Measurements from ENCODE around the gene GTF3C6. TPM values are rescaled to one million over a fixed set of nuclear protein-coding genes. Genes with fewer than 3 reads are reported as not detected.
A peak's percentile ranks its signal among the peaks of the same experiment; 100 is the strongest.

The GTF3C6 gene, protein sequence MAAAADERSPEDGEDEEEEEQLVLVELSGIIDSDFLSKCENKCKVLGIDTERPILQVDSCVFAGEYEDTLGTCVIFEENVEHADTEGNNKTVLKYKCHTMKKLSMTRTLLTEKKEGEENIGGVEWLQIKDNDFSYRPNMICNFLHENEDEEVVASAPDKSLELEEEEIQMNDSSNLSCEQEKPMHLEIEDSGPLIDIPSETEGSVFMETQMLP
- total RNA-seq (57.1 TPM), polyA plus RNA-seq (ENCODE audit: insufficient read depth in 1 of 8, insufficient read length in 8 of 8, low replicate concordance in 1 of 8) (10 to 100 TPM; 65.9 to 81.2 (median 70.4) TPM)
- long read RNA-seq, donor 1, transcript GTF3C6-201 (6 exons, 952 nt), result major isoform, 21 of 43 reads
- long read RNA-seq, donor 1, partial matches to known transcripts, result 22 of 43 reads
- long read RNA-seq, donor 1, other reads (novel, unspliced or antisense), result 0 of 43 reads
- long read RNA-seq, donor 2, transcript GTF3C6-201 (6 exons, 952 nt), result major isoform, 9 of 14 reads
- long read RNA-seq, donor 2, partial matches to known transcripts, result 5 of 14 reads
- long read RNA-seq, donor 2, other reads (novel, unspliced or antisense), result 0 of 14 reads
- long read RNA-seq, donor 3, transcript GTF3C6-201 (6 exons, 952 nt), result major isoform, 50 of 91 reads
- long read RNA-seq, donor 3, partial matches to known transcripts, result 41 of 91 reads
- long read RNA-seq, donor 3, other reads (novel, unspliced or antisense), result 0 of 91 reads
- long read RNA-seq, donor 4, transcript GTF3C6-201 (6 exons, 952 nt), result major isoform, 42 of 60 reads
- long read RNA-seq, donor 4, partial matches to known transcripts, result 17 of 60 reads
- long read RNA-seq, donor 4, other reads (novel, unspliced or antisense), result 0 of 60 reads
- long read RNA-seq, donor 5, transcript GTF3C6-201 (6 exons, 952 nt), result major isoform, 85 of 210 reads
- long read RNA-seq, donor 5, partial matches to known transcripts, result 114 of 210 reads
- long read RNA-seq, donor 5, other reads (novel, unspliced or antisense), result 11 of 210 reads
- long read RNA-seq, donor 6, transcript GTF3C6-201 (6 exons, 952 nt), result major isoform, 81 of 153 reads
- long read RNA-seq, donor 6, partial matches to known transcripts, result 72 of 153 reads
- long read RNA-seq, donor 6, other reads (novel, unspliced or antisense), result 0 of 153 reads
- long read RNA-seq, donor 7, transcript GTF3C6-201 (6 exons, 952 nt), result major isoform, 49 of 130 reads
- long read RNA-seq, donor 7, partial matches to known transcripts, result 81 of 130 reads
- long read RNA-seq, donor 7, other reads (novel, unspliced or antisense), result 0 of 130 reads
- long read RNA-seq, donor 8, transcript GTF3C6-201 (6 exons, 952 nt), result major isoform, 33 of 76 reads
- long read RNA-seq, donor 8, partial matches to known transcripts, result 43 of 76 reads
- long read RNA-seq, donor 8, other reads (novel, unspliced or antisense), result 0 of 76 reads
- long read RNA-seq, donor 9, transcript GTF3C6-201 (6 exons, 952 nt), result major isoform, 39 of 114 reads
- long read RNA-seq, donor 9, partial matches to known transcripts, result 75 of 114 reads
- long read RNA-seq, donor 9, other reads (novel, unspliced or antisense), result 0 of 114 reads
- long read RNA-seq, donor 10, transcript GTF3C6-201 (6 exons, 952 nt), result major isoform, 68 of 148 reads
- long read RNA-seq, donor 10, partial matches to known transcripts, result 71 of 148 reads
- long read RNA-seq, donor 10, other reads (novel, unspliced or antisense), result 9 of 148 reads
- long read RNA-seq, donor 11, transcript GTF3C6-201 (6 exons, 952 nt), result major isoform, 45 of 101 reads
- long read RNA-seq, donor 11, partial matches to known transcripts, result 56 of 101 reads
- long read RNA-seq, donor 11, other reads (novel, unspliced or antisense), result 0 of 101 reads

DNA sequence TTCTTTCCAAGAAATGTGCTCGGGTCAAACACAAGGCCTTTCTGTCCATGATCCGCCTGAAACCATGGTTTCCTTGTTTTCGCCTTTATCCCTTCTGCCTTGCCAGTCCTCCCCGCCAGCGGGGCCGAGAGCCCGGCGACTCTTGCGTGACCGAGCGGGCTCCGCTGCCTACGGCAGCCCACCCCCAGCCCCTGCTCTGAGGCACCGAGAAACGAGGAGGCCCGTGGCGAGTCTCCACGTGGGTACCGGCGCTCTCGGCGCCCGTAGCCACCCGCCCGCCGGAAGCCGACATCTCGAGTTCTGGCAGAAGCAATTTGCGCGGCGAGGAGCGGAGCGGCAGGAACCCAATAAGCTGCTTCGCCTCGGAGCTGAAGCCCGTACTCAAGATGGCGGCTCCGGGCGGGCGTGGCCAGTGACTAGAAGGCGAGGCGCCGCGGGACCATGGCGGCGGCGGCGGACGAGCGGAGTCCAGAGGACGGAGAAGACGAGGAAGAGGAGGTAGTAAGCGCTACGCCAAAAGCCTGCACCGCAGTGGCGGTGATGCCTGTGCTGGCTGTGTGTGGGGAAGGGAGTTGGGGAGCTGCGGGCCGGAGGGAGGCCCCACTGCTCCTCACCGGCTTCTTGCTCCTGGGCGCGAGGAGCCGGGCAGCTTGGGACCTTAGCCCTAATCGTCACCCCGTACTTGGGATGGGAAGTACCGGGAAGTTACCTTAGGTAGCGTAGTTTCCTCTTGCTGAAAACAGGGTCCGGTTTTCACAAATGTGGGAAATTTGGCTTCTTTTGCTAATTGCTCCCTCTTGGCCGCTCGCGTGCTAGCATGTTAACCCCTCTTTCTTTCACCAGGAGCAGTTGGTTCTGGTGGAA lies at the start of gene GTF3C6:
Gene GTF3C6 (plus strand): TSS at position 378 of the 864 bp plus-strand sequence. CDS start 64 bp downstream, at position 442.
- DNase-seq, result peak; percentile 97

DNA sequence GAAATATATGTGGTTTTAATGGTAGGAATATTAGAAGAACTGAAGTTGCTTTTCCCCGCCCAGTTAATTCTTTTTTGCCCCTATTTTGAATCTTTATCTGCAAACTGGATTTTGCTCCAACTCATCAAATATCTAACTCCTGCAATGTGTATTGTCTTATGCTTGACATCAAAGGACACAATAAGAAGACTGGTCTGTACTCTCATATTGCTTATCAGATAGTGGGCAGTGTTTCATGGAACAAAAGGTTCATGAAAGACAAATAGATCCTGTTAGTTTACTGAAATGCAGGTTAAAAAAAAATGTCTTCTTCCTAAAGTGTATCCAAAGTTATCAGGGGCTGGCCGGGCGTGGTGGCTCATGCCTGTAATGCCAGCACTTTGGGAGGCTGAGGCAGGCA lies 27.7 kb upstream of the GTF3C6 start:
- Histone ChIP-seq H3K27ac (ENCODE audit: low read length) (no peak overlapping the region), H3K36me3 (ENCODE audit: control insufficient read depth, insufficient read depth, low read length) (no peaks in the 10 kb centered on the region), H3K4me1 (ENCODE audit: control insufficient read depth, insufficient read depth, low read length) (no peaks in the 10 kb centered on the region), H3K9me3 (replicated peaks; ENCODE audit: control insufficient read depth, low read depth, low read length) (no peaks in the 10 kb centered on the region), H3K4me3 (ENCODE audit: low read length) (no peak overlapping the region), H3K27me3 (ENCODE audit: control insufficient read depth, insufficient read depth, low read length) (no peaks in the 10 kb centered on the region)
- no peak for DNase-seq
- no CpG with 5 or more reads among the region's 3 CpGs for WGBS (ENCODE audit: insufficient coverage)

More for the DNA sequence above, at the start of gene GTF3C6:
- Histone ChIP-seq H3K27ac (ENCODE audit: low read length) (peak within 1 kb of the TSS; percentile 96), H3K27me3 (ENCODE audit: control insufficient read depth, insufficient read depth, low read length) (no peaks in the 10 kb centered on the region), H3K9me3 (replicated peaks; ENCODE audit: control insufficient read depth, low read depth, low read length) (no peaks in the 10 kb centered on the region), H3K36me3 (ENCODE audit: control insufficient read depth, insufficient read depth, low read length) (peaks cover 23% of the 10 kb centered on the region), H3K4me1 (ENCODE audit: control insufficient read depth, insufficient read depth, low read length) (no peaks in the 10 kb centered on the region), H3K4me3 (ENCODE audit: low read length) (peak within 1 kb of the TSS; percentile 90)
- under 1% methylated on average over 65 of the region's 70 CpGs for WGBS (ENCODE audit: insufficient coverage)

DNA sequence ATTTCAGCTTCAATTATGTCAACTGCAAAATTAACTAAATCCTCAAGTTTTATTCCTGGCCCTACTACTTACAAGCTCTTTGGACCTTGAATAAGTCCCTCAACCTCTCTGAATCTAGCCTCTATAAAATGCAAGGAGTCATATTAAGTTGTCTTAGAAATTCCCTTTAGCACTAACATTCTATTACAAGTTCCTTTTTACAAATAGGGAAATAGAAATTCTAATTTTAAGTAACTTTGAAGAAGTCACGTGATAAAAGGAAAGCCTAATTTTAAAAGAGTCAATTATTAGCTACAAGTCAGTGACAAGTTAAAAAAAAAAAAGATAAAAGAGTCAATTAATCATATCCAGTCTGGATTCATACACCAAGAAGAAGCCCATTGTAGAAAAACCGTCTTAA lies 24.6 kb upstream of the GTF3C6 start:
- Histone ChIP-seq H3K9me3 (replicated peaks; ENCODE audit: control insufficient read depth, low read depth, low read length) (no peaks in the 10 kb centered on the region), H3K27me3 (ENCODE audit: control insufficient read depth, insufficient read depth, low read length) (no peaks in the 10 kb centered on the region), H3K4me3 (ENCODE audit: low read length) (no peak overlapping the region), H3K36me3 (ENCODE audit: control insufficient read depth, insufficient read depth, low read length) (no peaks in the 10 kb centered on the region), H3K27ac (ENCODE audit: low read length) (no peak overlapping the region), H3K4me1 (ENCODE audit: control insufficient read depth, insufficient read depth, low read length) (no peaks in the 10 kb centered on the region)
- WGBS (ENCODE audit: insufficient coverage), result no CpG with 5 or more reads among the region's 2 CpGs
- no peak for DNase-seq

DNA sequence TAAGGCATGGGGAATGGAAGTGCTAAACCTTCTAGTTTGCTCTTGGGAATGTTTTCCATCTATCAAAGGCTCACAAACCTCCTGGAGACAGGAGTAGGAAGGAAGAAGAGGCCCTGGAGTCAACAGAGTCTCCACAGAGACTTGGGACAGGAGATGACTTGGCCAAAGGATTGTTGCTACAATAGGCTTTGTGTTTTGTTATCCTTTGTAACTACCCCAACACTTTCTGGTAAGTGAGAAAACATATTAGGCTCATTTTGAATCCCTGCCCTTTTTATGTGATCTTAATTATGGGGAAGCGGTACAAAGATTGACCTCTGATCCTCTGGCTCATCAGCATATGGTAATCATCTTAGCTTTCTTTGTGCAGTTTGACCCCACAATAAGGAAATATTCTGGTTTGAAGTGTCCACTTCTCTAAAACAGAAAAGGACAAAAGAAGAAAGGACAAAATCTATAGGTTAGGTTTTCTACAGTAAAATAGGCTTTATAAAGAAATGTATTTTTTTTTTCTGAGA lies 24.1 kb upstream of the GTF3C6 start:
- WGBS (ENCODE audit: insufficient coverage), result 67% methylated on average over 1 of the region's 1 CpG
- Histone ChIP-seq H3K9me3 (replicated peaks; ENCODE audit: control insufficient read depth, low read depth, low read length) (no peaks in the 10 kb centered on the region), H3K27ac (ENCODE audit: low read length) (no peak overlapping the region), H3K4me1 (ENCODE audit: control insufficient read depth, insufficient read depth, low read length) (no peaks in the 10 kb centered on the region), H3K36me3 (ENCODE audit: control insufficient read depth, insufficient read depth, low read length) (no peaks in the 10 kb centered on the region), H3K27me3 (ENCODE audit: control insufficient read depth, insufficient read depth, low read length) (no peaks in the 10 kb centered on the region), H3K4me3 (ENCODE audit: low read length) (no peak overlapping the region)
- no peak for DNase-seq

DNA sequence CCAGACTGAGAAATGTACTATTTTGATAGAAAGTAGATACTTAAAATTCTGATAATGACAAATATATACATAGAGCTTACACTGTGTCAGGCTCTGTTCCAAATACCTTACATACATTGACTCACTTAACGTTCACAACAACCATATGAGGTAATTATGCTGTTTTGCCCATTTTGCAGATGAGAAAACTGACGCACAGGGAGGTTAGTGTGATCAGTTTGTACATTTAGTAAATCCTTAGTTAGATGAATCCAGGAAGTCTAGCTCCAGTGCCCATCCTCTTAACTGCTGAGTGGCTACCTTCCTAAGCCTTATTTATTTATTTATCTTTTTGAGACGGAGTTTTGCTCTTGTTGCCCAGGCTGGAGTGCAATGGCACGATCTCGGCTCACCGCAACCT lies 23.3 kb upstream of the GTF3C6 start:
- Histone ChIP-seq H3K27ac (ENCODE audit: low read length) (no peak overlapping the region), H3K36me3 (ENCODE audit: control insufficient read depth, insufficient read depth, low read length) (no peaks in the 10 kb centered on the region), H3K9me3 (replicated peaks; ENCODE audit: control insufficient read depth, low read depth, low read length) (no peaks in the 10 kb centered on the region), H3K4me1 (ENCODE audit: control insufficient read depth, insufficient read depth, low read length) (no peaks in the 10 kb centered on the region), H3K27me3 (ENCODE audit: control insufficient read depth, insufficient read depth, low read length) (no peaks in the 10 kb centered on the region), H3K4me3 (ENCODE audit: low read length) (no peak overlapping the region)
- WGBS (ENCODE audit: insufficient coverage), result no CpG with 5 or more reads among the region's 6 CpGs
- DNase-seq, result no peak

DNA sequence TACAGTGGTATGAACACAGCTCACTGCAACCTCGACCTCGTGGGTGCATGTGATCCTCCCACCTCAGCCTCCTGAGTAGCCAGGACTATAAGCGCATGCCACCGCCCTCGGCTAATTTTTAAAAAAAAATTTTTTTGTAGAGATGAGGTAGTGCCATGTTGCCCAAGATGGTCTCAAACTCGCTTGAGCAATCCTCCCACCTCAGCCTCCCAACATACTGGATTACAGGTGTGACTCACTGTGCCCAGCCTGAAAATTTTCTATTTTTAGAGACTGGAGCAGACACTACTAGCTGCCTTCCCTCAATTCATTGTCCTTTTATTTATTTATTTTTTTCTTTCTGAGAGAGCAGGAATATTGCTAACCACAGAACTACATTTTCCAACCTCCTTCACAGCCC lies 20.3 kb upstream of the GTF3C6 start:
- no peaks in the 10 kb centered on the region for H3K9me3 ChIP-seq (replicated peaks; ENCODE audit: control insufficient read depth, low read depth, low read length)
- H3K36me3 ChIP-seq (ENCODE audit: control insufficient read depth, insufficient read depth, low read length), result no peaks in the 10 kb centered on the region
- no peak for DNase-seq
- 92% methylated on average over 2 of the region's 6 CpGs for WGBS (ENCODE audit: insufficient coverage)
- H3K4me3 ChIP-seq (ENCODE audit: low read length), result no peak overlapping the region
- no peak overlapping the region for H3K27ac ChIP-seq (ENCODE audit: low read length)
- no peaks in the 10 kb centered on the region for H3K27me3 ChIP-seq (ENCODE audit: control insufficient read depth, insufficient read depth, low read length)
- H3K4me1 ChIP-seq (ENCODE audit: control insufficient read depth, insufficient read depth, low read length), result no peaks in the 10 kb centered on the region

DNA sequence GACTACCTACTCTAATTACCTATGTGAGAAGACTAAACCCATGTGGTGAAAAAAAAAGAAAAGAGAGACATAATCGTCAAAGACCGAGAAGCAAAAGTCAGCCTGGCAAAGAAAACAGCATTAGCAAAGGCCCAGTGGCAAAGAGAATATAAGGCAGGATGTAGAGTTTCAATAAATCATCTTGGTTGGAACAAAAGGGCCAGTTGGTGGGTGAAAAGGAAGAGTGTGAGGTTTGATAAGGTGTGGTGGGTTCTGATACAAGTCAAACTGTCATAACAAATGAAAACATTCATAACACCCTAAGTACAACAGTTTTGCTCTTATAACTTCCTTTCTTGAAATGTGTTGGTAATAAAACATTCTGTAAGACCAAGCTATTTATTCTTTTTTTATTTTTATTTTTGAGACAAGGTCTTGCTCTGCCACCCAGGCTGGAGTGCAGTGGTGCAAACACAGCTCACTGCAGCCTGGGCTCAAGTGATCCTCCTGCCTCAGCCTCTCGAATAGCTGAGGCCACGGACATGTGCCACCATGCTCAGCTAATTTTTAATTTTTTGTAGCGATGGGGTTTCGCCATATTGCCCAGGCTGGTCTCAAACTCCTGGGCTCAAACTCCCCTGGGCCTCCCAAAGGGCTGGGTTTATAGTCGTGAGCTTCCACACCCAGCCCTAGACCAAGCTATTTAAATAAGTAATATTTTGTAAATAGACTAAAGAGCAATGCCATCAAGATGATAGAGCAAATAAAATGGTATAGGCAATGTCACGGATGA lies 18.9 kb upstream of the GTF3C6 start:
- H3K4me1 ChIP-seq (ENCODE audit: control insufficient read depth, insufficient read depth, low read length), result no peaks in the 10 kb centered on the region
- no peak for DNase-seq
- H3K9me3 ChIP-seq (replicated peaks; ENCODE audit: control insufficient read depth, low read depth, low read length), result no peaks in the 10 kb centered on the region
- H3K27me3 ChIP-seq (ENCODE audit: control insufficient read depth, insufficient read depth, low read length), result no peaks in the 10 kb centered on the region
- WGBS (ENCODE audit: insufficient coverage), result 65% methylated on average over 2 of the region's 8 CpGs
- no peak overlapping the region for H3K27ac ChIP-seq (ENCODE audit: low read length)
- no peaks in the 10 kb centered on the region for H3K36me3 ChIP-seq (ENCODE audit: control insufficient read depth, insufficient read depth, low read length)
- no peak overlapping the region for H3K4me3 ChIP-seq (ENCODE audit: low read length)

DNA sequence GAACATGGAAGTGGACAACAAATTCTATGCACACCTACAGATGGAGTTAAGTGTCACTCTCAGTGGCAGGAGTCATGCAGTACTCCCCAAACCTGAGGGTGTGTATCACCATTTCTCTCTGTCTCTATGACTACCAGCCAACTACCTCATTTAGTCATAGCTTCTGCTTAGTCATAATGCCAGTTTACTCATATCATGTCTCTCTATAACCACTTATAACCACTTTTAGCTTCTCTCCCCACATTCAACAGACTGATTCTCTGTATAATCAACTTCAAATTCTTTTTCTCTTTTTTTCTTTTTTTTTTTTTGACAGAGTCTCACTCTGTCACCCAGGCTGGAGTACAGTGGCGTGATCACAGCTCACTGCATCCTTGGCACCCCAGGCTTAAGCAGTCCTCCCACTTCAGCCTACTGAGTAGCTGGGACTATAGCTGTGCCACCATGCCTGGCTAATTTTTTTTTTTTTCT lies 13.8 kb upstream of the GTF3C6 start:
- H3K4me3 ChIP-seq (ENCODE audit: low read length), result no peak overlapping the region
- no peaks in the 10 kb centered on the region for H3K9me3 ChIP-seq (replicated peaks; ENCODE audit: control insufficient read depth, low read depth, low read length)
- no CpG with 5 or more reads among the region's 1 CpG for WGBS (ENCODE audit: insufficient coverage)
- H3K27ac ChIP-seq (ENCODE audit: low read length), result no peak overlapping the region
- no peaks in the 10 kb centered on the region for H3K36me3 ChIP-seq (ENCODE audit: control insufficient read depth, insufficient read depth, low read length)
- H3K4me1 ChIP-seq (ENCODE audit: control insufficient read depth, insufficient read depth, low read length), result no peaks in the 10 kb centered on the region
- DNase-seq, result peak; percentile 26
- H3K27me3 ChIP-seq (ENCODE audit: control insufficient read depth, insufficient read depth, low read length), result no peaks in the 10 kb centered on the region
